Fibroblast of mammary gland (primary cell): ENCODE measurements around the gene ABCA1.

Experiments used
- DNase-seq: peaks from one replicate; pipeline ENCODE4 v3.0.0-alpha.2; 2010; ENCODE audit warnings: low read depth
- H3K4me3 ChIP-seq: 2 replicates; pipeline ENCODE4 v1.5.1; 2011; ENCODE audit warnings: low read depth, mild to moderate bottlenecking, low read length, moderate library complexity; ENCODE audit not compliant: control insufficient read depth
- TF ChIP-seq, protein P1 (sequence below): conservative IDR thresholded peaks from 2 replicates; pipeline ENCODE4 v1.5.1; 2011; ENCODE audit warnings: low read depth, low read length, inconsistent platforms; ENCODE audit not compliant: control insufficient read depth, insufficient read depth

ABCA1 gene

GRCh38 chr9:104872656-104873488 is 55.1 kb downstream of the ABCA1 start:
- peak; percentile 98 for DNase-seq
- no peak overlapping the region for H3K4me3 ChIP-seq
- TF ChIP-seq, protein P1, sequence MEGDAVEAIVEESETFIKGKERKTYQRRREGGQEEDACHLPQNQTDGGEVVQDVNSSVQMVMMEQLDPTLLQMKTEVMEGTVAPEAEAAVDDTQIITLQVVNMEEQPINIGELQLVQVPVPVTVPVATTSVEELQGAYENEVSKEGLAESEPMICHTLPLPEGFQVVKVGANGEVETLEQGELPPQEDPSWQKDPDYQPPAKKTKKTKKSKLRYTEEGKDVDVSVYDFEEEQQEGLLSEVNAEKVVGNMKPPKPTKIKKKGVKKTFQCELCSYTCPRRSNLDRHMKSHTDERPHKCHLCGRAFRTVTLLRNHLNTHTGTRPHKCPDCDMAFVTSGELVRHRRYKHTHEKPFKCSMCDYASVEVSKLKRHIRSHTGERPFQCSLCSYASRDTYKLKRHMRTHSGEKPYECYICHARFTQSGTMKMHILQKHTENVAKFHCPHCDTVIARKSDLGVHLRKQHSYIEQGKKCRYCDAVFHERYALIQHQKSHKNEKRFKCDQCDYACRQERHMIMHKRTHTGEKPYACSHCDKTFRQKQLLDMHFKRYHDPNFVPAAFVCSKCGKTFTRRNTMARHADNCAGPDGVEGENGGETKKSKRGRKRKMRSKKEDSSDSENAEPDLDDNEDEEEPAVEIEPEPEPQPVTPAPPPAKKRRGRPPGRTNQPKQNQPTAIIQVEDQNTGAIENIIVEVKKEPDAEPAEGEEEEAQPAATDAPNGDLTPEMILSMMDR, result no peak

- DNase-seq, result no peak
- TF ChIP-seq, protein P1, result no peak
Observed at GRCh38 chr9:104871961-104872527, 55.9 kb downstream of the ABCA1 start.

DNA sequence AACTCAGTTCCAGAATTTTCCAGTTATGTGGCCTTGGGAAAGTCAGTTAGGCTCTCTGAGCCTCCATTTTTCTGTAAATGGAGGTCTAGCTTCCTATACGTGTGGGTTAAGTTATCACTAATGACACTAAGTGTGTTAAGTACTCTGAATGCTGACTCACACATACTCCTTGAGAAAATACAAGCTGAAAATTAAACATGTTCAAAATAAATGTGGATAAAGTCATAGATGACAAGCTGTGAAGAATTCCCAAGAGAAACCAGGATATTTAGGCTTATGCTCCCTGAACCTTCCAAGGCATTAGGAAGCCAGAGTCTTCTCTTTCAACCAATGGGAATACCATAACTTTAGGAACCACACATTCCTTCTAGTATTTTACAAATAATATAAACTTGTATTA is 58.1 kb downstream of the ABCA1 start:
- peak; percentile 37 for DNase-seq
- no peak overlapping the region for H3K4me3 ChIP-seq
- TF ChIP-seq, protein P1, result no peak

More at GRCh38 chr9:104871961-104872527, 55.9 kb downstream of the ABCA1 start:
- no peak overlapping the region for H3K4me3 ChIP-seq

- DNase-seq, result peak; percentile 92
- TF ChIP-seq, protein P1, result no peak
- H3K4me3 ChIP-seq, result no peak overlapping the region
Observed at GRCh38 chr9:104868687-104869404, 59.1 kb downstream of the ABCA1 start.

DNA sequence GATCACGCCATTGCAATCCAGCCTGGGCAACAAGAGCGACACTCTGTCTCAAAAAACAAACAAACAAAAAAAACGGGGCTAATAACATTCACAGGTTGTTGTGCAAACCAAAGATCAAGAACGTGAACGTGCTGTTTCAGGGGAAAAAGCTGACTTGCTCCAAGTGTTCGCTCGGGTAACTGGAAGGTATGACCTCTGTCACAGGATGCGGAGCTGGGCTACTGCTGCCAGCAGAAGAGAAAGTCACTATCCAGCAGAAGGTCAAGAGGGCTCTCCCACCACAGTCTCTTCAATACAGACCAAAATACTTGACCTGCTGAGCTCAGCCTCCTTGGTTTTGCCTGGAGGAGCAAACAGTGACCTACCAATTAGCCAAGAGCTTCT is 59.7 kb downstream of the ABCA1 start:
- H3K4me3 ChIP-seq, result no peak overlapping the region
- TF ChIP-seq, protein P1, result no peak
- DNase-seq, result no peak

DNA sequence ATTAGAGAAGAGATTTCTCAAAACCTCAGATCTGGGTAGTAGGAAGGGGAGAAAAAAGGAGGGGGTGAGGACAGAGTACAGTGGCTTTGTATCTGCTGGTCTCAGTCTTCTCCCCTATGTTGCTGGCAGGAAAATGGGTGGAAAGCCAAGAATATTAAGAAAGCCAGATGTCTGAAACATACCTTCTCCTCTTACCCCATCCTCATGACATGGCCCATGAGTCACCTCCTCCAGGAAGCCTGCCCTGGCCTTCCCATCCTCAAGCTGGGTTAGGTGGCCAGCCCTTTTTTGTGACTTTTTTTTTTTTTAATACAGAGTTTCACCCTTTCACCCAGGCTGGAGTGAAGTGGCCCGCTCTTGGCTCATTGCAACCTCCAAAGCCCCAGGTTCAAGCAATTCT is 61.8 kb downstream of the ABCA1 start:
- H3K4me3 ChIP-seq, result no peak overlapping the region
- DNase-seq, result peak; percentile 89

More for the DNA sequence above, 61.8 kb downstream of the ABCA1 start:
- TF ChIP-seq, protein P1, result no peak
